Hepatic stellate cell (primary cell): ENCODE measurements around the gene MAN2B2.

Experiments
- DNase-seq: peaks from one replicate; pipeline ENCODE4 v3.0.0; 2011; ENCODE audit warnings: low spot score

The MAN2B2 gene

DNA sequence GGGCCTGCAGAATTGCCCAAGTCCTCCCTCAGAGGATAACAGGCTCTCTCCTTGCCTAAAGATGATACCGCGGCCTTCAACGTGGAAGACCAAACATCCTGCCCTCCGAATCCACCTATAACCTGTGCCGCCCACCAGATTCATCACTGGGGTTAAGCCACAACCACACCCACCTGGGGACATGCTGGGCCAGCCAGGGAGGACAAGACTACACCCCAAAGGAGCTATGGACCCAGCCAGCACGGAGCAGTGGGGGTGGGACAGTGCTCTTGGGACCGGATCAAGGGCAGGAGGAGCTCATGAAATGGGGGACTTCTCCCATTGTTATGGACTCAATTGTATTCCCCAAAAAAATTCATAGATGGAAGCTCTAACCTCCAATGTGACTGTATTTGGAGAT lies 6.8 kb upstream of the MAN2B2 start:
- DNase-seq = no peak

DNA sequence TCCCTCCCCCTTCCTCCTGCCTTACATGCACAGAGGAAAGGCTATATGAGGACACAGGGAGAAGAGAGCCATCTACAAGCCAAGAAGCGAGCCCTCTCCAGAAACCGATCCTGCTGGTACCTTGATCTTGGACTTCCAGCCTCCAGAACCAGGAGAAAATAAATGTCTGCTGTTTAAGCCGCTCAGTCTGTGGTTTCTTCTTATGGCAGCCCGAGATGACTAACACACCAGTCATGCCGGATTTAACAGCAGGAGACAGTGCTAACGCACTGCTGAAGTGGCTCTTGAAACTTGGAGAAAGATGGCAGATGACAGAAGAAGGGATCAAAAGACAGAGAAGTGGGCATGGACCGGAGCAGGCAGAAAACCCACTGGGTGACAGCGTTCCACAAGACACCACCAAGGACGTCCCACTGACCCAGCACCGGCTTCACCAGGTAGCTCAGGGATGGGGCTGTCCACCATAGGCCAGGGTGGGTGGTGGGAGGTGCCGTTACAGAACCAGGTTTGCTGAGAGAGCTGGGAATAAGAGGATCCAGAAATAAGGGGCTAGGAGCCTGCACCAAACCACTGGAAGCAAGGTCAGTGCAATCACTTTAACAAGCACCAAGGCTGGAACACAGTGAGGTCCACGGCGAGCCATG lies 6.2 kb upstream of the MAN2B2 start:
- DNase-seq = peak; percentile 67

DNA sequence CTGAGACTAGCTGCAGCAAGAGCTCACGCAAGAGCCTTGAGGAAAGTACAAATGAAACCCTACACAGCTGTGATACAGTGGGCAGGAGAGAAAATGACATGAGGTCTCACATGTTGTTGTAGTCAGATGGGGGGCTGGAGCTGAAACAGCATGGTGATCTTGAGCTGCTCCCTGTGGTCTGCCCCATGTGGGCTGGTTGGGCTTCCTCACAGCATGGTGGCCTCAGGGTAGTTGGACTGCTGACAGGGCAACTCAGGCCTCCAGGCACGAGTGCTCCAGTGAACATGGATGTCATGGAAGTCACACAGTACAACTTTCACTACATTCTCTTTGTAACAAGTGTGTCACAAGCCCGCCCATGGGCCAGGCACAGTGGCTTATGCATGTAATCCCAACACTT lies 3.4 kb upstream of the MAN2B2 start:
- no peak for DNase-seq

DNA sequence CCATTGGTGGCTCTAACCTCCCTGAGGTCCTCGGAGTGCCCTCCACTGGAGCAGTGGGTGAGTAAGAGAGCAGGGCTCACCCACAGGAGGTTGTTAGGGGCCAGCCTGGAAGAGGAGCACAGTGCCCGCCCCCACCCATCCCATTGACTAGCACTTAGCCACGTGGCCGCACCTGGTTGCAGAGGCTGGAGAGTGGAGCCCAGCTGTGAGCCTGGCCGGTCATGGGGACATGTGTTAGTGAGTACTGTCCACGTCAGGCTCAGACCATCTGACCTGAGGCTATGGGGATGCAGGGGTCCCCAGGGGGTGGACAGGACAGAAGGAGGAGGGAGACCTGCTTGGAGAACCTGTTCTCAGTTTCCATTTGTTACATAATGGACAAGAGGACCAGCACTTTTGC lies 1.4 kb upstream of the MAN2B2 start:
- no peak for DNase-seq

DNA sequence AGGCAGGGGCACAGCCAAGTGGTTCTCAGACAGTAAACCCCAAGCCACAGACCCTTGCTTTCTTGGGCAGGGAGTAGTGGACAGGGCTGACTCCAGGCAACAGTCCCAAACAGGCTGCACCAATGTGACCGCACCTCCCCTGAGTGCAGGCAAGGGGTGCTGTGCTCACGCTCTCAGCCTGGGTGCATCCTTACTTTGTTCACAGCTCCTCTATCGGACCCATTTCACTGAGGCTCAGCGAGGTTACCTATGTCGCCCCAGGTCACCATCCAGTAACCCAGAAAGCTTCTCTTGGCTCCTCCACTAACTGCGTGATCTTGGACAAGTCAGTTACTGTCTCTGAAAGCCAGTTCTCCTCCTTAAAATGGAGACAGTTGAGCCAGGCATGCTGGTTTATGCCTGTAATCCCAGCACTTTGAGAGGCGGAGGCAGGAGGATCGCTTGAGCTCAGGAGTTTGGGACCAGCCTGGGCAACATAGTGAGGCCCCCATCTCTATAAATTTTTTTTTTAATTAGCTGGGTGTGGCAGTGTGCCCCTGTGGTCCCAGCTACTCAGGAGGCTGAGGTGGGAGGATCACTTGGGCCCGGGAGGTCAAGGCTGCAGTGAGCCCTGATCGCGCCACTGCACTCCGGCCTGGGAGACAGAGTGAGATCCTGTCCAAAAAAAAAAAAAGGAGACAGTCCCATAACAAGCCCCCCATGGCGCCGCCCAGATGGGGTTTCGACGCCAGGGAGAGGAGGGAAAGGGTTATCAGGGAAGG lies 823 bp upstream of the MAN2B2 start:
- DNase-seq = no peak

DNA sequence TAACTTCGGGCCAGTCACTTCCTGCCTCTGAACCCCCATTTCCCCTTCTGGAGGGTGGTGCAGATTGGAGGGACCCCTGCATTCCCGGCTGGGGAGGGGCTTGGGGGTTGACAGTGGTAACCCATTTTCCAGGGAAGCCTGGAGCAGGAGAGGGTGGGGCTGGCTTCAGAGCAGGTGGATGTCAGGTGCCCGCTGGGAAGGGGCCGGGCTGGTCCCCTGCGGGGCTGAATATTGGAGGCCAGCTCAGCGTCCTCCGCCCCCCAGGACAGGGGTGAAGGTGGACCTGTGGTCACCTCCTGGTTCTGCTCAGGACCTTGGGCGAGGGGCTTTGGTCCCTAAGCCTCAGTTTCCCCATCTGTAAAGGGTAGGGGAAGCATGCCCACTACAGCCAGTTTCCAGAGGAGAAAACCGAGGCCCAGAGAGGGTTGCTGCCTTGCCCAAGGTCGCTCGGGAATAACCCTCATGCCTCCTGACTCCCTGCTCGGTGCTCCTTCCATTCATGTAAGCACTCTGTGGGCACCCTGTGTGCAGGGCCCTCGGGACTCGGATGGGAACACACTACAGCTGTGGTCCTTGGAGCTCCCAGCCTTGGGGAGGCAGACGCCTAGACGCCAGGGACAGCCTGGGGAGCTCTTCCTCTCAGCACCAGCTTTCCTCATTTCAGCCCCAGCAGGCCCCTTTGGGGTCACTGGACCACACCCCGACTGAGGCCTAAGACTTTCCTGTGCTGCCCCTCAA lies 683 bp downstream of the MAN2B2 start:
- no peak for DNase-seq

DNA sequence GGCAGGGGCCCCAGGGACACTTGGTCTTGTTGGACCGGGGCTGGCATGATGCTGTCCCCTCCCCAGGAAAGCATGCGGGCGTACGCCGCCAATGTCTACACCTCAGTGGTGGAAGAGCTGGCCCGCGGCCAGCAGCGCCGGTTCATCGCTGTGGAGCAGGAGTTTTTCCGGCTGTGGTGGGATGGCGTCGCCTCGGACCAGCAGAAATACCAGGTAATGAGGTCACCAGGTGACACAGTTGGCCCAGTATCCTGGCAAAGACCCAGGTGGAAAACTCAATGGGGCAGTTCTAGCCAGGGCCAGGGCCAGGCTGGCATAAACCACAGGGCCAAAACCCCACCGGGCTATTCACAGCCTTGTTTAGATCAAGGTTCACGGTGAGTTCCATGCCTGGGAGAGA lies 1.5 kb downstream of the MAN2B2 start:
- DNase-seq = no peak

DNA sequence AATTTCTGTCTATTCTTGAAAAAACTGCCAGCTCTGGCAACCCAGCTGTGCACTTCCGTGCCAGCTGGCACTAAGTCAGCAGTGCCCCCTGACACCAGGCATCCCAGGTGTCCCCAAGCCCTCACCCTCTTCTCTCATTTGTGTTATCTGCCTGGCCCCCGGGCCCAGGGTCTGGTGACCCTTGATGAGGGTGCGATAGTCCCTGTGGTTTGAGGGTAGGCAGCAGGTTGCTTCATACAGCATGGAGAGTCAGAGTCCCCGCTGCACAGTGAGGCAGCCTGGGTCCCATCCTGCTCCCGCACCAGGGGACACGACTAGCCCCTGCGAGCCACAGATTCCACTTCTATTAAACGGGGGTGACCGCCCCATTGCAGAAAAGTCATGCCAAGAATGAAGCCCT lies 1.9 kb downstream of the MAN2B2 start:
- DNase-seq = no peak

DNA sequence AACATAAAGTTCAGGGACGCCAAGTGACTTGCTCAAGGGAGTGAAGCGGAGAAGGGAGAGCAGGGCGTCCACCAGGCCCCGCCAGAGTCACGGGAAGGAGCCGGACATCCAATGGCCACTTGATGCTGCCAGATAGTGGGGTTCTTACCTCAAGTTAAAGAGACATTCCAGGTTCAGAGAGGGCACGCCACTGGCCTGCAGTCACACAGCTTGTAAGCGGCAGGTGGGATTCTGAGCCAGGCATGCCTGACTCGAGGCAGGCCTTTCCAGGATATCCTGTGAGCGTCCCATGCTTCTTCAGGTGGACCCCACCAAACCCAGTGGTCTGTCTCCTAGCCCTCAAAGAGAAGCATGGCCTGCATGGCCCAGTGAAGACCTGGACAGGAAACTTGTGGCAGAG lies 2.4 kb downstream of the MAN2B2 start:
- DNase-seq = no peak

DNA sequence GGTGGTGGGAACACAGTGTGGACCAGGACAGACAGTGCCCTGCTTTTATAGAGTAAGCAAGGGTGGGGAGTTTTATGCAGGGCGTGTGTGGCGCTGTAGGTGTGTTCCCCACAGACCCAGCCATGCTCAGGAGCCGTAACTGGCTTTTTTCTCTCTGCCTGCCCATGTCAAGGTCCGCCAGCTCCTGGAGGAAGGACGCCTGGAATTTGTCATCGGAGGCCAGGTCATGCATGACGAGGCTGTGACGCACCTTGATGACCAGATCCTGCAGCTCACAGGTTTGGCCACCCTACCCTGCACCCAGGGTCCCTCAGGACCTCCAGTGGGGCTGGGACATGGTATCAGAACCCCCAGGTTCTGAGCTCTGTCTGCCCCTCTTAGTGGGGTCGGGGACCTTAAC lies 3.2 kb downstream of the MAN2B2 start:
- no peak for DNase-seq

DNA sequence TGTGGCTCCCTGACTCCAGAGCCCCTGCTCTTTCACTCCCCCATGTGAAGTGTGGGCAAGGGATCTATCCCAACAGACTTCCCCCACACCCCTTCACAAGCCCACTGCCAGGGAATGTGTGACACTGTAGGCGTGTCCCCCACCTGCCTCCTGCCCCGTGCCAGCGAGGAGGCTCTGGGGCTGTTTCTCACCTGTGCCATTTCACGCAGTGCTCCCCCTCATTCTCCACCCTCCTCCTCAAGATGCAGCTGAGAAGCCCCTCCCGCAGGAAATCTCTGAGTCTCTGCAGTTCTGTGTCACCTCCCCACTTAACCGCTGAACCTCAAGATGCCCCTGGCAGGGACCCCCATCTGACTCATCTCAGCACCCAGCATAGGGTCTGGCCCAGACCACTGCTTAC lies 5.4 kb downstream of the MAN2B2 start:
- no peak for DNase-seq

DNA sequence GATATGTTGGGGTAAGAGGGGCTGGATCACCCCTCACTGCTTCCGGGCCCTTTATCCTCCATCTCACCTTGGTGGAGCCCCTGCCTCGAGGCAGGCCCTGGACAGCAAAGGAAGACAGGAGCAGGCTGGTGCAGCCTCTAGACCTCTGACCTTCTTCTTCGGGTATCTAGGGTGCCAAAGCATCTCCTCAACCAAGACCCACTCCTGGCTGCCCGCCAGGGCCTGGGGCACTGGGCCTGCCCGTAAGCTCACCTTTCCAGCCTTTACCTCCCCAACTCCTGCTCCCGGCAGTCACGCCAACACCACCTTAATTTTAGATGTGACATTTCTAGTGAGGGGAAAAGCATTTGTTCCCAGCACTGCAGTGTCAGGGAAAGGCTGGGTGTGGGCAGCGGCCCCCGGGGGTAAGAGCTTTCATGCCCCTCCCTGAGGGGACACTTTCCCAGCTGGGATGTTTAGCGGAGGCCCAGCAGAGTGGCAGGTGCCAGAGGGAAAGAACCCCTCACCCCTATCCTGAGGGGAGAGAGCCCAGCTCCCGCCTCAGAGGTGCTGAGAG lies 6.7 kb downstream of the MAN2B2 start:
- DNase-seq = no peak

DNA sequence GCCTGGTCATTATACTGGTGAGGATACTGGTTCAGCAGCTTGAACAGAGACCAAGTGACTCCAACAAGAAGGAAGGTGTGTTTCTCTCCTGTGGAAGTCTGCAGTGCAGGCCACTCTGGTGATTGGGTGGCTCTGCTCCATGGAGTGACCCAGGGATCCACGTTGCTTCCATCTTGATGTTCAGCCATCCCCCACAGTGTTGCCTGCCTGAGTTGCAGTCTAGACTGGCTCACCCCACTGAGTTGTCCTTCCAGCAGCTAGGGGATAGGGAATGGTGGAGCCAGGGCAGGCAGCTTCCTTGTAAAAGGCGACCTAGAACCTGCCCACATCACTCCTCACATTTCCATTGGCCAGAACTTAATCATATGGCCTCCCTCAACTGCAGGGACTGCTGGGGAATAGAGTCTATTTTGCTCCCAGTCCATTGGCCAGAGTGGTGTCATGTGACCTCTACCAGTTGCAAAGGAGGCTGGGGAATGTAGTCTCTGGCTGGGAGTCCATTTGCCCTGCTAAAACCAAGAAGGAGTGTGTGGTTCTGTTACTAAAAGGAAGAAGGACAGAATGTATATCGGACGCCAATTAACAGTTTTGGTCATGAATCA lies 8.0 kb downstream of the MAN2B2 start:
- peak; percentile 60 for DNase-seq

DNA sequence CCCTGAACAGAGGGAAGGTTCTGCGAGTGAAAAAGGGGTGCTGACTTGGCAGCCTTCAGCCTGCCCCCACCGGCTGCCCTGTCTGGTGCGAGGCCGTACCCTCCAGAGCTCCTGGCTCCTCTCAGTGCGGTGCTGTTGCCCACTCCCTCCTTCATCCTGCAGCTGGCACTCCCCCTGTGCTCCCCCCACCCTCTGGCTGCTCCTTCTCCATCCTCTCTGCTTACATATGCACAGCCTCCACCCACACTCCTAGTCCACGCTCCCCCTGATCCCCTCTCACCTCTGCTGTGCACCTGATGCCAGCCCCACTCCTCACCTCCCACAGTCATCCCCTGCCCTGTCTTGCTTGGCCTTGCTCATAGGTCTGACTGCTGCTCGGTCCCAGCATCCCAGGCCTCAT lies 9.9 kb downstream of the MAN2B2 start:
- DNase-seq = no peak

DNA sequence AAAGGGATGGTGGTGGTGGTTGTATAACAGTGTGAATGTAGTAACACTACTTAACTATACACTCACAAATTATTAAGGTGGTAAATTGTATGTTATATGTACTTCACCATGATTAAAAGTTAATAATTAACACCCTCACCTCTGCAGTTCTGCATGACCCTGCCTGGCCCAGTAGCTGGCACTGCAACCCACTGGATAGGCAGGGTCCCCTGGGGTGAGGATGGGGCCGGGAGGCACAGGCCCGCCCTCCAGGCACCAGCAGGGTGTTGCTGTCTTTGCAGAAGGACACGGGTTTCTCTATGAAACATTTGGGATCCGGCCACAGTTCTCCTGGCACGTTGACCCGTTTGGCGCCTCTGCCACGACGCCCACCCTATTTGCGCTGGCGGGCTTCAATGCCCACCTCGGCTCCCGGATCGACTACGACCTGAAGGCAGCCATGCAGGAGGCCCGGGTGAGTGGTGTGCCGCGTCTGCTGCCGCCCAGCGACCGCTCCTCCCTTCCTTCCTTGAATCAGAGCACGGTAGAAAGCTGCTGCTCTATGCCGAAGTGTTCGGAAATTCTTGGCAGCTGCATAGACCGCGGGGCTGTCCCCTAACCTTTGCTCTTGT lies 11.8 kb downstream of the MAN2B2 start:
- DNase-seq = no peak

DNA sequence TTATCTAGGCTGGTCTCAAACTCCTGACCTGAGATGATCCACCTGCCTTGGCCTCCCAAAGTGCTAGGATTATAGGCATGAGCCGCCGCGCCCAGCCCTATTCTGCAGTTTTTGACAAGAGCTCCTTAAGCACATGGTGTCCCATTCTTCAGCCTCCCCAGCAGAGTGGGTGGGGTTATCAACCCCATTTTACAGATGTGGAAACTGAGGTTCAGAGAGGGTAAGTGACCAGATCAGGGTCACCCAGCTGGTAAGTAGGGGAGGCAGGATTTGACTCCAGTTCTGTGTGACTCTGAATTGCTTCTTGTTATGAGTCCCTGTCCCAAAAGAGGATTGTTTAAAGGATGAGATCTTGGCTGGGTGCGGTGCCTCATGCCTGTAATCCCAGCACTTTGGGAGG lies 14.5 kb downstream of the MAN2B2 start:
- DNase-seq = no peak

DNA sequence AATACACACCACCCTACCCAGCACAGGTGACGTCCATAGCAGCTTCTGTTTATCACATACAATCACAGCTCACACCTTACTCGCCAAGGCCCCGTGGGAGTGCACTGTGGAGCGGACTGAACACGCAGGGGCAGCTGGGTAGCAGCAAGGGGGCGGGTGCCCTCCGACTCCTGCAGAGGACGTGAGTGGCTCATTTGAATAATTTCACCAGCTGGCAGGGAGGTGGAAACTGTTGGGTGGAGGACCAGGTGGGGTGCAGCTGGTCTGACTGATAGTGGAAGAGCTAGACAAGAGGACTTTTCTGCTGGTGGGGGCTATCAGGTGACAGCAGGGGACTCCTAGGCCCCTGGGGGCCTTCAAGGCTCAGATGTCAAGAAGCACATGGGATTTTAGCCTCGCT lies 16.3 kb downstream of the MAN2B2 start:
- DNase-seq = no peak

DNA sequence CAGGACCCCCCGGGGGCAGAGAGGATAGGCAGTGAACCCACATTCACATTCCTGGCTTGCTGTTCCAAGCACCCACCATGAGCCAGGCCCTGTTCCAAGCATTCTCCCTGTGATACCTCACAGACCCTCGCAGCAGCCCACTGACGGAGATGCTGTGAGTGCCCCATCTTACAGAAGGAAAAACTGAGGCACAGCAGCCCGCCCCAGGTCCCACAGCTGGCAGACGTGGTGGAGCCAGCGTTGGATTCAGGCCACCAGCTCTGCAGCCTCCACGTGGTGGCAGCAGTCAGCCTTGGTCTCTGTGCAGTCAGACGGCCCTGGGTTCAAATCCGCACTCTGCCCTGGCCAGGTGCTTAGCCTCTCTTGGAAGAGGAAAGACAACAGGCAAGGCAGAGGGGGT lies 16.8 kb downstream of the MAN2B2 start:
- DNase-seq = no peak

DNA sequence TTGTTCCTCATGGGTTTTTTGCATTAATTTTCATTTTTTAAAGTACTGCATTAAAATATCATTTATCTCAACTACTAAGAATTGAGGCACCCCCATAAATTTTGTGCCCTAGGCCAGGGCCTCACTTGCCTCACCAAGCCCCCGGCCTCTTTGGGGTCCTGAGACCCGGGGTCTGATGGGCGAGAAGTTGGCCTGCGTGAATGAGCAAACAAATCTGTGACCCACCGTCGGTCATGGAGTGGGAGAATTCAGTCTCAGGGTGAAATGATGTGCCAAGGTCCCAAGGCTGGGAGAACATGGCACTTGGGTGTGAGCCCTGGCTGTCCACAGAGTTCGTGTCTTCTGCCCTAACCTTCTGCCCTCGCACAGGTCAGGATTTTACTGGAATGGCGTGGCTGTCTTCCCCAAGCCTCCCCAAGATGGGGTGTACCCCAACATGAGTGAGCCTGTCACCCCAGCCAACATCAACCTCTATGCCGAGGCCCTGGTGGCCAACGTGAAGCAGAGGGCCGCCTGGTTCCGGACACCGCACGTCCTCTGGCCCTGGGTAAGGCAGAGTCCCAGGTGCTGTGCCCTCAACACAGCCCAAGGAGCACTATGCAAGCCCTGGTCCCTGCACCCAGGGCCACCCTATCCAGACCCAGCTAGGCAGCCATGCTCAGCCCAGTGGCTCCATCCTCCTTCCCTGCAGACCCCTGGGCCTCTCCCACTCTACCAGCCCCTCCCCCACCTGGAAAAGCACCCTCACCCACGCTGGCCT lies 18.0 kb downstream of the MAN2B2 start:
- DNase-seq = no peak

DNA sequence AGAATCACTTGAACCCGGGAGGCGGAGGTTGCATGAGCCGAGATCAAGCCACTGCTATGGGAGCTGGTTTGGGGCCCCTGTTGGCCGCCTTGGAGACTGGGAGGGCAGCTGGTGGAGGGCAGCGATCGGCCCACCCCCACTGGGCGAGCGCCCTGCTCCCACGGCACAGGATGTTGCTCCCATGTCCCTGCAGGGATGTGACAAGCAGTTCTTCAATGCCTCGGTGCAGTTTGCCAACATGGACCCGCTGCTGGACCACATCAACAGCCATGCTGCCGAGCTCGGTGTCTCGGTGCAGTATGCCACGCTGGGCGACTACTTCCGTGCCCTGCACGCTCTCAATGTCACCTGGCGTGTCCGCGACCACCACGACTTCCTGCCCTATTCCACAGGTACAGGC lies 19.4 kb downstream of the MAN2B2 start:
- no peak for DNase-seq

DNA sequence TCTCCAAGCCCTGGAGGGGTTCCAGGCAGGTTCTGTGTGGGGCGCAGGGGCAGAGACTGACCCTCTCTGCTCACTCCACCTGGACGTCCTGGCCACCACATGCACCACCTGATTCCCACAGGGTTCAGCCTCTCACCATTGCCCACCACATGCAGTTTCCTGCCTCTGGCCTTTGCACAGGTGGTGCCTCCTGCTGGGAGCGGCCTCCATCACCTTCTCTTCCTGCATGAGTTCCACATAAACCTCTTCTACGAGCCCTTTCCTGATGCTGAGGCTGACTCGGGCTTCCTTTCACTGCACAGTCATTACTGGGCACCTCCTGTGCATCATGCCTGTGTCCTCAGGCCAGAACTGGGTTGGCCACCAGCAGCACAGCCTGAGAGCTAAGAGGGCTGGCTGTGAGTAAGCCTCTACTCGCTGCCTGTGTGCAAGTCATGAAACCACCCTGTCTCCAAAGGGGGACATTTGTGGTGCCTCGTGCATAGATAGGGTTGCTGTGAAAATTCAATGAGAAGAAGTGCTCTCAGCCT lies 19.9 kb downstream of the MAN2B2 start:
- DNase-seq = no peak
